GM23338 (cell line): Measurements from ENCODE around the gene GLYATL2. TPM values are rescaled to one million over a fixed set of nuclear protein-coding genes. Genes with fewer than 3 reads are reported as not detected.

Experiments
- ATAC-seq: fragments of 200-7000 bp; cut with Tn5 transposase; 3 replicates; pipeline ENCODE4 v1.9.1; 2020
- DNase-seq: peaks from one replicate; pipeline ENCODE4 v3.0.0-alpha.2; 2015; ENCODE audit warnings: low spot score
- H2AFZ ChIP-seq: fragments of 200-600 bp; sonication (generic); 2 replicates; pipeline ENCODE4 v1.8.0; 2016; ENCODE audit warnings: antibody characterized with exemption, mild to moderate bottlenecking, moderate library complexity
- H3F3A ChIP-seq: fragments of 200-600 bp; sonication (generic); replicated peaks from 2 replicates; pipeline ENCODE4 v1.8.0; 2017; ENCODE audit warnings: antibody characterized with exemption, mixed run types, low read depth
- H3K27ac ChIP-seq: fragments of 200-600 bp; sonication (generic); 2 replicates; pipeline ENCODE4 v1.6.1; 2016; ENCODE audit warnings: low read depth
- H3K27me3 ChIP-seq: fragments of 200-600 bp; sonication (generic); 2 replicates; pipeline ENCODE4 v1.8.0; 2016; ENCODE audit warnings: mild to moderate bottlenecking, mixed run types, moderate library complexity; ENCODE audit not compliant: insufficient read depth
- H3K36me3 ChIP-seq: fragments of 200-600 bp; sonication (generic); 2 replicates; pipeline ENCODE4 v1.8.0; 2016; ENCODE audit warnings: mild to moderate bottlenecking; ENCODE audit not compliant: insufficient read depth
- H3K4me1 ChIP-seq: fragments of 200-600 bp; sonication (generic); 2 replicates; pipeline ENCODE4 v1.8.0; 2016; ENCODE audit warnings: mild to moderate bottlenecking, moderate library complexity; ENCODE audit not compliant: insufficient read depth
- H3K4me2 ChIP-seq: fragments of 200-600 bp; sonication (generic); 2 replicates; pipeline ENCODE4 v1.7.1; 2017; ENCODE audit warnings: mixed run types
- H3K4me3 ChIP-seq: fragments of 200-600 bp; sonication (generic); 2 replicates; pipeline ENCODE4 v1.6.1; 2016; ENCODE audit warnings: mixed run types
- H3K79me2 ChIP-seq: fragments of 200-600 bp; sonication (generic); replicated peaks from 2 replicates; pipeline ENCODE4 v1.8.0; 2017; ENCODE audit warnings: mild to moderate bottlenecking; ENCODE audit not compliant: insufficient read depth
- H3K9me2 ChIP-seq: fragments of 200-600 bp; sonication (generic); 2 replicates; pipeline ENCODE4 v1.8.0; 2017; ENCODE audit not compliant: insufficient read depth
- H4K20me1 ChIP-seq: fragments of 200-600 bp; sonication (generic); replicated peaks from 2 replicates; pipeline ENCODE4 v1.8.0; 2017; ENCODE audit warnings: mild to moderate bottlenecking; ENCODE audit not compliant: insufficient read depth
- H3K27ac Mint-ChIP-seq: 2 replicates; pipeline ENCODE4 v1.8.0; 2020; ENCODE audit warnings: inconsistent platforms, mild to moderate bottlenecking, moderate library complexity, mixed read lengths
- H3K27me3 Mint-ChIP-seq: 3 replicates; pipeline ENCODE4 v1.8.0; 2022; ENCODE audit warnings: low read depth, mild to moderate bottlenecking, moderate library complexity, mixed read lengths, inconsistent platforms; ENCODE audit not compliant: insufficient read depth, poor library complexity
- H3K36me3 Mint-ChIP-seq: 3 replicates; pipeline ENCODE4 v1.8.0; 2021; ENCODE audit warnings: low read depth, mild to moderate bottlenecking, inconsistent platforms, moderate library complexity, mixed read lengths
- H3K4me1 Mint-ChIP-seq: 3 replicates; pipeline ENCODE4 v1.8.0; 2020; ENCODE audit warnings: mild to moderate bottlenecking, inconsistent platforms, mixed read lengths
- H3K4me3 Mint-ChIP-seq: 3 replicates; pipeline ENCODE4 v1.8.0; 2021; ENCODE audit warnings: moderate library complexity, mild to moderate bottlenecking, inconsistent platforms, mixed read lengths
- H3K9me3 Mint-ChIP-seq: 3 replicates; pipeline ENCODE4 v1.8.0; 2020; ENCODE audit warnings: moderate library complexity, mild to moderate bottlenecking, inconsistent platforms, mixed read lengths
- CREB1 ChIP-seq: fragments of 250-450 bp; sonication (Bioruptor Pico); IDR thresholded peaks from 2 replicates; pipeline ENCODE4 v1.5.0; 2020; ENCODE audit warnings: low read depth, mild to moderate bottlenecking, moderate library complexity
- ETS1 ChIP-seq: IDR thresholded peaks from 2 replicates; pipeline ENCODE4 v1.6.1; 2016; ENCODE audit warnings: antibody characterized with exemption
- EZH2 ChIP-seq: fragments of 200-600 bp; sonication (generic); IDR thresholded peaks from one replicate; pipeline ENCODE4 v1.8.0; 2017; ENCODE audit warnings: antibody characterized with exemption, mild to moderate bottlenecking, low read depth; ENCODE audit not compliant: unreplicated experiment
- EZH2phosphoT487 ChIP-seq: fragments of 200-600 bp; sonication (generic); IDR thresholded peaks from one replicate; pipeline ENCODE4 v1.8.1; 2018; ENCODE audit warnings: antibody characterized with exemption; ENCODE audit not compliant: unreplicated experiment
- JUNB ChIP-seq: IDR thresholded peaks from one replicate; pipeline ENCODE4 v1.6.1; 2016; ENCODE audit warnings: antibody characterized with exemption; ENCODE audit not compliant: unreplicated experiment
- NANOG ChIP-seq: IDR thresholded peaks from 2 replicates; pipeline ENCODE4 v1.6.1; 2016; ENCODE audit warnings: antibody characterized with exemption, borderline replicate concordance
- REST ChIP-seq: IDR thresholded peaks from one replicate; pipeline ENCODE4 v1.6.1; 2018; ENCODE audit warnings: antibody characterized with exemption; ENCODE audit not compliant: unreplicated experiment
- ZNF331 ChIP-seq: fragments of 250-450 bp; sonication (Bioruptor Pico); IDR thresholded peaks from 2 replicates; pipeline ENCODE4 v1.5.0; 2020; ENCODE audit warnings: low read depth, mild to moderate bottlenecking, moderate library complexity
- ZNF462 ChIP-seq: fragments of 250-450 bp; sonication (Bioruptor Pico); IDR thresholded peaks from 2 replicates; pipeline ENCODE4 v1.5.0; 2020; ENCODE audit warnings: mild to moderate bottlenecking, moderate library complexity
- polyA plus RNA-seq: library from polyadenylated mRNA; unstranded; fragments of >200 nt; fragmentation: Nextera tagmentation; extraction: Ambion mirVana; gene quantifications from 2 replicates; pipeline ENCODE4 v1.2.1, GENCODE V29; 2016
- total RNA-seq: library from RNA; depleted of rRNA; stranded (reverse); fragments of >200 nt; shearing (Covaris generic); gene quantifications from 2 replicates; pipeline ENCODE4 v1.2.3, GENCODE V29; 2014

Gene GLYATL2
- total and polyA plus RNA-seq, 2 experiments from 2014 or later = 0.63 to 0.76 TPM

GRCh38 chr11:58811499-58811898, 33.0 kb downstream of the GLYATL2 start:
- TF ChIP-seq ETS1 (no peak), ZNF462 (CRISPR knock-in tag) (no peak), CREB1 (CRISPR knock-in tag) (no peak), EZH2 (no peak)
- Histone ChIP-seq H3K27ac (no peak overlapping the region), H3K27me3 (no peaks in the 10 kb centered on the region), H3K4me3 (no peak overlapping the region), H3K9me2 (0 out of 2 replicates have a peak, but pooled peaks cover 3% of the 10 kb centered on the region), H2AFZ (no peak overlapping the region), H4K20me1 (no peaks in the 10 kb centered on the region), H3K4me1 (no peaks in the 10 kb centered on the region), H3F3A (no peaks in the 10 kb centered on the region), H3K4me2 (no peak overlapping the region), H3K79me2 (no peaks in the 10 kb centered on the region), H3K36me3 (peaks cover 27% of the 10 kb centered on the region)
- no peak overlapping the region for H3K4me3 Mint-ChIP-seq
- no peak for ATAC-seq
- peaks cover 17% of the 10 kb centered on the region for H3K36me3 Mint-ChIP-seq
- H3K4me1 Mint-ChIP-seq = no peaks in the 10 kb centered on the region
- H3K27ac Mint-ChIP-seq = no peak overlapping the region
- H3K9me3 Mint-ChIP-seq = peaks cover 84% of the 10 kb centered on the region
- no peak for DNase-seq
- H3K27me3 Mint-ChIP-seq = peaks cover 3% of the 10 kb centered on the region

GRCh38 chr11:58807343-58807742, 37.2 kb downstream of the GLYATL2 start:
- DNase-seq = no peak
- no peak overlapping the region for H3K4me3 ChIP-seq
- Mint-ChIP-seq H3K9me3 (peaks cover 69% of the 10 kb centered on the region), H3K27me3 (peaks cover 7% of the 10 kb centered on the region), H3K4me1 (no peaks in the 10 kb centered on the region), H3K4me3 (no peak overlapping the region), H3K36me3 (peaks cover 6% of the 10 kb centered on the region; the same call in 1 of the 3 replicates), H3K27ac (no peak overlapping the region)
- H3K4me1 ChIP-seq = no peaks in the 10 kb centered on the region
- H3K4me2 ChIP-seq = no peak overlapping the region
- TF ChIP-seq EZH2phosphoT487 (no peak), REST (no peak), ZNF331 (CRISPR knock-in tag) (no peak), NANOG (no peak), JUNB (no peak)
- no peaks in the 10 kb centered on the region for H4K20me1 ChIP-seq
- H2AFZ ChIP-seq = no peak overlapping the region
- H3K9me2 ChIP-seq = 0 out of 2 replicates have a peak, but pooled peaks cover 3% of the 10 kb centered on the region
- 0 out of 2 replicates have a peak, but pooled peaks cover 1% of the 10 kb centered on the region for H3K36me3 ChIP-seq
- no peaks in the 10 kb centered on the region for H3F3A ChIP-seq
- H3K27me3 ChIP-seq = no peaks in the 10 kb centered on the region
- no peak for ATAC-seq
- H3K27ac ChIP-seq = no peak overlapping the region
- no peaks in the 10 kb centered on the region for H3K79me2 ChIP-seq
